Calu3 (cell line): ENCODE measurements around the gene AKT3. TPM values are rescaled to one million over a fixed set of nuclear protein-coding genes. Genes with fewer than 3 reads are reported as not detected.

Experiments
- BruUV-seq: library from RNA; stranded (reverse); fragments of 400-500 nt; replicated peaks from 2 replicates; lab custom pipeline; 2021; lab: Mats Ljungman, UMichigan
- CTCF ChIA-PET: fragments of 300-600 bp; sonication (Branson Sonifier 250); formaldehyde crosslinking; loops from one replicate; lab custom pipeline; 2022; ENCODE audit warnings: antibody characterized with exemption; lab: Charles Lee
- DNase-seq: peaks from one replicate; pipeline ENCODE4 v3.0.0; 2022
- H3K27ac Mint-ChIP-seq: one replicate; pipeline ENCODE4 v1.8.0; 2022; ENCODE audit warnings: mixed read lengths; ENCODE audit not compliant: unreplicated experiment
- H3K27me3 Mint-ChIP-seq: one replicate; pipeline ENCODE4 v1.8.0; 2022; ENCODE audit warnings: mixed read lengths; ENCODE audit not compliant: unreplicated experiment
- H3K36me3 Mint-ChIP-seq: one replicate; pipeline ENCODE4 v1.8.0; 2022; ENCODE audit warnings: mild to moderate bottlenecking, moderate library complexity, mixed read lengths; ENCODE audit not compliant: insufficient read depth, unreplicated experiment
- H3K4me1 Mint-ChIP-seq: one replicate; pipeline ENCODE4 v1.8.0; 2022; ENCODE audit warnings: mild to moderate bottlenecking, low read depth, mixed read lengths; ENCODE audit not compliant: unreplicated experiment
- H3K4me3 Mint-ChIP-seq: one replicate; pipeline ENCODE4 v1.8.0; 2022; ENCODE audit warnings: mild to moderate bottlenecking, low read depth, moderate library complexity, mixed read lengths; ENCODE audit not compliant: unreplicated experiment
- H3K9me3 Mint-ChIP-seq: one replicate; pipeline ENCODE4 v1.8.0; 2022; ENCODE audit warnings: low read depth, mixed read lengths; ENCODE audit not compliant: unreplicated experiment
- CTCF ChIP-seq: fragments of 200-600 bp; IDR thresholded peaks from one replicate; pipeline ENCODE4 v1.8.0; 2022; ENCODE audit warnings: antibody characterized with exemption; ENCODE audit not compliant: unreplicated experiment
- intact Hi-C: fragments of 100-400 bp; cut with micrococcal nuclease; formaldehyde crosslinking; loops from one replicate; pipeline ENCODE4 v1.10.0; 2022; ENCODE audit not compliant: unreplicated experiment
- total RNA-seq: library from RNA; stranded (reverse); gene quantifications from 2 replicates; pipeline ENCODE4 v1.2.3, GENCODE V29; 2022

Gene AKT3
- total RNA-seq, 1 experiment from 2014 or later = 81.2 TPM

- CTCF ChIA-PET = no interaction called here
- intact Hi-C loops = no loop called here
- no peak overlapping the region for H3K4me3 Mint-ChIP-seq
- no peaks in the 10 kb centered on the region for H3K4me1 Mint-ChIP-seq
- H3K27me3 Mint-ChIP-seq = no peaks in the 10 kb centered on the region
- no peaks in the 10 kb centered on the region for H3K36me3 Mint-ChIP-seq
- TF ChIP-seq CTCF = no peak
- H3K27ac Mint-ChIP-seq = no peak overlapping the region
- no peaks in the 10 kb centered on the region for H3K9me3 Mint-ChIP-seq
- no peak for DNase-seq
- no TSS peak for BruUV-seq
These were observed 210.9 kb downstream of the AKT3 start for GRCh38 chr1:243639027-243639658.

DNA sequence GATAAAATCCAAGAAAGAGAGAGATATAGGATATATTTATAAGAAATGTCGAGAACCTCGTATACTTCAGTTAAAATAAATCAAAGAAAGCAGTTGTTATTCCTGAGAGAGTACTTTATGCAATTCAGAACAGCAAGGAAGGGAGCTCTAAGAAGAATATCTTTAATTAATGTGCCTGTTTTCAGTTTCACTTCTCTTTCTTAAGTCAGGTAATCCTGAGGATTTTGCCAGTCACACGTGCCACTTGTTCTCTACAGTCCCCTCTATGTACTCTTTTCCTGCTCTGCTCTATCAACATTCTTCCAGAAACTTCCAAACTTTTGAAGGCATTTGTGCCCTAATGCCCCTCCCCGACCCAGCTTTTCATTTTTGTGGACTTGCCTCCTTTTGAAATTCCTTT is 211.9 kb downstream of the AKT3 start:
- BruUV-seq = no TSS peak
- no peaks in the 10 kb centered on the region for H3K36me3 Mint-ChIP-seq

DNA sequence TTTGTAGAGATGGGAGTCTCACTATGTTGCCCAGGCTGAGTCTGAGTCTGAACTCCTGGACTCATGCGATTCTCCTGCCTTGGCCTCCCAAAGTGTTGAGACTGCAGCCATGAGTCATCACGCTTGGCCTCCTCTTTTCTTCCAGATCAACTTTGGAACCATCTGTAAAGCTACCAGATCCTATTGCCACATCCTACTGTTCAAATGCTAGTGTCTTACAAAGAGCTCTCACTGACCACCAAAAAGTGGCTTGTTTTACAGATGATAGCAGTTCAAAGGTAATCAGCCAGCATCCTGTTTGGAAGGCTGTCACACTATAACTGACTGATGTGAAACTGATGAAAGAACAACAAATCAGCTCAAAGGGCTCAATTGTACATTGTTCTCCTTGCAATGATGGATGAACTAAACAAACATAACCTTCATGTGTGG is 221.6 kb downstream of the AKT3 start:
- TF ChIP-seq CTCF = no peak
- Mint-ChIP-seq H3K4me1 (no peaks in the 10 kb centered on the region), H3K9me3 (peaks cover 2% of the 10 kb centered on the region), H3K27ac (no peak overlapping the region), H3K4me3 (no peak overlapping the region), H3K36me3 (no peaks in the 10 kb centered on the region), H3K27me3 (no peaks in the 10 kb centered on the region)
- DNase-seq = no peak
- BruUV-seq = no TSS peak
- CTCF ChIA-PET = no interaction called here
- intact Hi-C loops = no loop called here

More for the DNA sequence above, 211.9 kb downstream of the AKT3 start:
- Mint-ChIP-seq H3K4me1 (no peaks in the 10 kb centered on the region), H3K4me3 (no peak overlapping the region), H3K9me3 (no peaks in the 10 kb centered on the region), H3K27ac (no peak overlapping the region), H3K27me3 (no peaks in the 10 kb centered on the region)
- DNase-seq = no peak
- no peak for TF ChIP-seq CTCF
- intact Hi-C loops = no loop called here
- CTCF ChIA-PET = interaction anchor here (0.6 to 0.8 kb wide), 3 partner anchors 10 to 851 kb away, joined by 3 to 5 read pairs (median 4); no protein-coding TSS in a partner anchor

DNA sequence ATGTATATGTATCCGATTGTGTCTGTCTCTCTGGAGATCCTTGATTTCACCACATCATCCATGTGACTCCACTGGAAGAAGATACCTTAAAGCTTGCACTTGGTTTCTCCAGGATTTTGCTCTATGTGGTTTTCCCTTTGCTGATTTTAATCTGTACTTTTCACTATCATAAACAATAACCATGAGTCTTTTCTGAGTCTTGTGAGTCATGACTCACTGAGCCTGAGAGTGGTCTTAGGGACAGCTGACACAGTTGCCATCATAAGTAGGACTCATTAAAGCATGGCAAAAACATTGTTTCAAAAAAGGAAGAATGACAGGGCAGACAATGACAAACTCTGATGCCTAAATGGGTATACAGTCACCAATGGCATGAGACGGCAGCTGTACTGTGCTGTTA is 226.2 kb downstream of the AKT3 start:
- Mint-ChIP-seq H3K36me3 (no peaks in the 10 kb centered on the region), H3K9me3 (peaks cover 6% of the 10 kb centered on the region), H3K27ac (no peak overlapping the region), H3K4me3 (no peak overlapping the region), H3K27me3 (no peaks in the 10 kb centered on the region), H3K4me1 (no peaks in the 10 kb centered on the region)
- no peak for TF ChIP-seq CTCF
- intact Hi-C loops = no loop called here
- DNase-seq = no peak
- no TSS peak for BruUV-seq
- CTCF ChIA-PET = no interaction called here
